Activated gamma-delta T cell treated with anti-CD3 and anti-CD28 coated beads, Interleukin-2, amount 50 U/mL, for 16 hours (primary cell): ENCODE data around the gene PITPNM1.
"Not testable (repeated sequence)": the region's sequence is repeated elsewhere in the genome, so short reads cannot be mapped to it uniquely, and the experiment has no call there.

Source experiments
- DNase-seq: peaks from one replicate; pipeline ENCODE4 v3.0.0-alpha.2; 2020; ENCODE audit warnings: low read depth

Gene PITPNM1

DNA sequence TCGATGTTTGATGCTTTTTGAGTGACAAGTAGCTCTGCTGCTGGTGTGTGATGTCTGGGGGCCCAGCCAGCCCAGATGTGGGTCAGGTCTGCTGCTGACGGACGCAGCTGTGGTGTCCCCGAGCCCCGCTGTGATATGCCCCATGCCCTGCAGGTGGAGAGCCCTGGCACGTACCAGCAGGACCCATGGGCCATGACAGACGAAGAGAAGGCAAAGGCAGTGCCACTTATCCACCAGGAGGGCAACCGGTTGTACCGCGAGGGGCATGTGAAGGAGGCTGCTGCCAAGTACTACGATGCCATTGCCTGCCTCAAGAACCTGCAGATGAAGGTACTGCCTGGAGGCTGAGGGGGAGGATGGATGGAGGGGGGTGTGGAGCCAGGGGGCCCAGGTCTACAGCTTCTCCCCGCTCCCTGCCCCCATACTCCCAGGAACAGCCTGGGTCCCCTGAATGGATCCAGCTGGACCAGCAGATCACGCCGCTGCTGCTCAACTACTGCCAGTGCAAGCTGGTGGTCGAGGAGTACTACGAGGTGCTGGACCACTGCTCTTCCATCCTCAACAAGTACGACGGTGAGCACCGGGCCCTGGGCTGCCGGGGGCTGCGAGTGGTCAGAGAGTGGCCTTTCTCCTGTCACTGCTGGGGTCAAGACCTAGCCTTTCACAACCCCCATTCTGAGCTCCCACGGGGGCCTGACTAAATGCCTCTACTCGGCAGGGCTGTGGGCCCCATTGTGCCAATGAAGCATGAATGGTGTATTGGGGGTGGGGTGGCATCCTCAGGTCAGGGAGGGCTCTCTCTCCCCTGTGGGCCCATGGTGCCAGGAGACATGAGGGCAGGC is 15.1 kb downstream of the PITPNM1 start:
- DNase-seq, result no peak

DNA sequence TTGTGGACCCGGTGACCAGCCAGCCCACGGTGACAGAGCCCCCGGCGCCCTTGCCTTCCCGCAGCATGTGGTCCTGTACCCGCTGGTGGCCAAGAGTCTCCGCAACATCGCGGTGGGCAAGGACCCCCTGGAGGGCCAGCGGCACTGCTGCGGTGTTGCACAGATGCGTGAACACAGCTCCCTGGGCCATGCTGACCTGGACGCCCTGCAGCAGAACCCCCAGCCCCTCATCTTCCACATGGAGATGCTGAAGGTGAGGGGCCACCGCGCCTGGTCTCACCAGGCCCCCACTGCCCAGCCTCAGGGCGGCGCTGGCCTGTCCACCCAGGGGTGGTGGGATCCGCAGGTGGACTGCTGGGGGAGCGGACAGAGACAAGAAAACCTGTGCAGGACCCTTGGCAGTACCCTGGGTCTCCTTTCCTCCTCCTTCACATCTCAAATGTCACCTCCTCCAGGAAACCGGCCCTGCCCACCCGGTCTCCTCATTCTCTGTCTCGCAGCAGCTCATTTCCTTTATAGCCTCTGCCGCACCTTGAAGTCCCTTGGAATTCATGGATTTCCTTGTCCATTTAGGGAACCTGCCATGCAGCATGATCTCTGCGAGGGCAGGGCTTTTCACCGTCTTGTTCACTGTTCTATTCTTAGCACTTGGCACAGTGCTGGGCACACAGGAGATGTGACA is 15.8 kb downstream of the PITPNM1 start:
- DNase-seq, result no peak

DNA sequence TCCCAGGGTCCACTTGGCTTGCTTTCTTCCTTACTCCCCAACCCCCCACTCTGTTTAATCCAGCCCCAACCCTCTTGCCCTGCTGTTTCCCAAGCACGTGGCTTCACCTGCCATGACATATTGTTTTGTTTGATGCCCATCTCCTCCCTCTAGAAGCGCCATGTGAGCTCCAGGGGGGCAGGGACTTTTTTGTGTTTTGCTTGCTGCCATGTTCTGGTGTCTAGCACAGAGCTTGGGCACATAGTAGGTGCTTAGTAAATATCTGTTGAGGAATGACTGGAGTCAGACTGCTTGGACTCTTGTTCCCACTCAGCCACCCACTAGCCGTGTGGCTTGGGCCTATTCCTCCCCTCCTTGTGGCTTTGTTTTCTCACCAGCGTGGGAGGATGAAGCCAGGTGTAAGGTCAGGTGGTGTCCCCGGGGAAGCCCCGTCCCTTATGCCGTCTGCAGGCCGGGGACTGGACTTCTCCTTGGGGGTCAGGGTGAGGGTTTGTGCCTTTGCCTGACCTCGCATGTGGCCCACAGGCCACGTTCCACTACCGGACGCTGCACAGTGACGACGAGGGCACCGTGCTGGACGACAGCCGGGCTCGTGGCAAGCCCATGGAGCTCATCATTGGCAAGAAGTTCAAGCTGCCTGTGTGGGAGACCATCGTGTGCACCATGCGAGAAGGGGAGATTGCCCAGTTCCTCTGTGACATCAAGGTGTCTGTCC is 18.5 kb downstream of the PITPNM1 start:
- DNase-seq, result no peak

DNA sequence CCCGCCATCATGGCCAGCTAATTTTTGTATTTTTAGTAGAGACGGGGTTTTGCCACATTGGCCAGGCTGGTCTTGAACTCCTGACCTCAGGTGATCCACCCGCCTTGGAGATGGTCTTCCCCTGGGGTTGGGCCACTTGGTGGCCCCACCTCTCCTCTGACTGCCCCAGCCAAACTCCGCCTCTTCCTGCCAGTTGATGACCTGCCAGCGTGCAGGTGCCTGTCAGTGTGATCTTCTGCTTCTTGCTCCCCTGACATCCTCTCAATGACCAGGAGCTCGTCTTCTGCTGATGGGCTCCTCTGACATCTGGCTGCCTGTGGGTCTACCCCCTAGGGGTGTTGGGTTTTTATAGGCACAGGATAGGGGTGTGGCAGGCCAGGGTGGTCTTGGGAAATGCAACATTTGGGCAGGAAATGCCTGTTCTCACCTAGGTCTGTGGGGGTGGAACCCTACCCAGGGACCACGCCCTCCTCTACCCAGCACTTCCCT is 19.2 kb downstream of the PITPNM1 start:
- not testable (repeated sequence) for DNase-seq

DNA sequence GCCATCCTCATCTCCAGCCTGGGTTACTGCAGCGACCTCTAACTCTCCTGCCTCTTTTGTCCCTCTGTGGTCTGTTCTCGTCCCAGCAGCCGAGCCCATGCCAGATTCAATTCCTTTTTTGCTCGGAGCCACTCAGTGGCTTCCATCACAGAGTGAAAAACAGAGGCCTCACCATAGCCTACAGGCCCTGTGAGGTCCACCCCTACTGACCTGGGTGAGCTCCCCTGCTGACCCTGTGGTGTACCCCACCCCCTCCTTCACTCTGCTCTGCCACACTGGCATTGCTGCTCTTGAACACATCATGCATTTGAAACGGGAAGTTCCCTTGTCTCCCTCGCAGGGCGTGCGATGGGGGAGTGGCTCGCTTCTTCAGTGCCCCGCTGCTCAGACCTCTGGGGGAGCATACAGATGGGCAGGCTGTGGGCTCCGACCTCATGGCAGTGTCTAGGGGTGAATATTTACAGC is 20.3 kb downstream of the PITPNM1 start:
- DNase-seq, result peak; percentile 43

DNA sequence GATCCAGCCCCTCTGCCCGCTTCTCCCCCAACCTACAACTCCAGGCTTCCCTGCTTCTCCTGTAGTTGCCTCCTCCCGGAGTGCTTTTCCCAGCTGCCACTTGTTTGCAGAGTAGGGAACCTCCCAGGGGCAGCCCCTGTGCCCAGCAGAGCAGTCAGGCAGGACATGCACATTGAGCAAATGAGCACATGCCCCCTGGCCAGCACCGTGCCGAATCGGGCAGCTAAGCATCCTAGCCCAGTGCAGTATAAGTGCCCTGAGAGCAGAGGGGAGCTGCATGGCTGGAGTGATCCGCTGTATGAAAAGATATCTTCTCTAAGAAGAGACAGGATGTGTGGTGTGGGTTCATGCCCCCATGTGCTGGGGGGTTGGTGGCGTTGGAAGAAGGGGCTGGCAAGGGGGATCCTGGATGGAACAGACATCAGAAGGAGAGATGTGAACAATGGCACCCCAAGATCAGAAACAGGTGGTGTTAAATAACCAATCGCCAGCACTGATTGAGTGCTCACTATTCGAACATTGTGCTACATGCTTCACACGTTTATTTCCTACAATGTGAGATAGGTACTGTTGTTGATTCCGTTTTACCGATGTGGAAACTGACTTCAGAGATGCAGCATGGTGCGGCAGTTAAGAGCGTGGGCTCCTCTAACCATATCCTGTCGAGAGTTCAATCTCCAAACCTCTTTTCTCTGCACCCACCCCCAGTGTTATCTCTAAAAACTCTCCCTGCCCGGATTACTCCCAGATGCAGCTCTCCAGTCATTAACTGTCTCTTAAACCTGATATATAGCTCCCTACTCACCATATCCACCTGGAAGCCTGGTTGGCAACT is 21.1 kb downstream of the PITPNM1 start:
- peak; percentile 23 for DNase-seq

DNA sequence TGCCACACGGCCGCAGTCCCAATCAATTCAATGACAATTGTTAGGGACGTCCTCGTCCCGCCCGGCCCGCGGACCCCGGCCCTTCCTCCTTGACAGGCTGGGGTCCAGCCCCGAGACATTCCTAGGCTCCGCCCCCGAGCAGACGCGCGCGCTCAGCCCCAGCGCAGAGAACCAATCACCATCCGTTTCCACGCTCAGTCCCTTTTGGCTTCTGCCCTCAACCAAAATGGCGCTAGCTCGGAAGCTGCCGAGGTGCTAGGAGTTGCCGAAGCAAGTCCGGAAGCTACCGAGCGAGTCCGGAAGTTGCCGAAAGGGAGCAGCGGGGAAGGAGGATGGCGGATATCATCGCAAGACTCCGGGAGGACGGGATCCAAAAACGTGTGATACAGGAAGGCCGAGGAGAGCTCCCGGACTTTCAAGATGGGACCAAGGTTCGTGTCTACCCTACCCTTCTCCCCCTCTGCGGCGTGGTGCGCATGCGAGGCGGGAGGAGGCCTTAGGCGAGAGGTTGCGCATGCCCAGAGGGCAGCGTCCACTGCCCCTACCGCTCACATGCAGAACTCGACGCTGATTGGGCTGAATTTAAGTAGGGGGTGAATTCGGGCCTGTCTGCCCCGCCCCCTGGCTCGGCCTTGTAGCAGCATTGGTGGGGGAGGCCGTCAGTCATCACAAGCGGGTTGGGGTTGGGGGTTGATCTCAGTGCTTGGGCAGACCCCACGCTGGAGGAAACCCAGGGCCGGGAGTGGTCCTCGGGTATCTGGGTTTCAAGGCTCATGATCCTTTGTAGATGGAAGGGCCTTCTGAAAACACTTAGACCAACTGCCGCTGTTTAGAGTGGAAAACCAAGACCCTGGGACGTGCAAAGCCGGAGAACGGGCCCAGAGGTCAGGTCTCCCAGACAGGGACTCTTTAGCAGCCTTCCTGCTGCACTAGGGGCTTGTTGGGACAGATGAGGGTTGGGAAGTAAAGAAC is 22.1 kb downstream of the PITPNM1 start, which contains the start of gene AIP:
TSS of gene AIP (plus strand) at position 200 of the 972 bp plus-strand sequence. CDS start at position 333, 133 bp downstream.
- DNase-seq, result peak; percentile 95

DNA sequence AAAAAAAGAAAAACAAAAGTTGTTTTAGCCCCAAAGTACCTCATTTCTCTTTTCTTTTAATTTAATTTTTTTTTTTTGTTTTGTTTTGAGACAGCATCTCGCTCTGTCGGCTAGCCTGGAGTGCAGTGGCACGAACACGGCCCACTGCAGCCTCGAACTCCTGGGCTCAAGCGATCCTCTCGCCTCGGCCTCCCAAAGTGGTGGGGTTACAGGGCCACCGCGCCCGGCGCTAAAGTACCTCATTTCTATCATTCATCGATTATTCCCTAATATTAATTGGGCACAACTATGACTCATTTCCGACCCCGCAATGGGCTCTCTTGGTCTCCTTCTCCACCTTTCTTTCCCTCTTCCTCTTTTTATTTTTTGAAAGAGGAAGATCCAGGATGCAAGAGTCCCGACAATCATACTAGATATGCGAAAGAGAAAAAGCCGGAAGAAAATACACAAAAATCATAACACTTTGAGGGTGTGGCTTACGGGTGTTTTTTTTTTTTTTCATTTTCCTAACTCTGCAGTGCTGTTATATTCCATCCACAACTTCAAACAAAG is 22.8 kb downstream of the PITPNM1 start:
- no peak for DNase-seq

DNA sequence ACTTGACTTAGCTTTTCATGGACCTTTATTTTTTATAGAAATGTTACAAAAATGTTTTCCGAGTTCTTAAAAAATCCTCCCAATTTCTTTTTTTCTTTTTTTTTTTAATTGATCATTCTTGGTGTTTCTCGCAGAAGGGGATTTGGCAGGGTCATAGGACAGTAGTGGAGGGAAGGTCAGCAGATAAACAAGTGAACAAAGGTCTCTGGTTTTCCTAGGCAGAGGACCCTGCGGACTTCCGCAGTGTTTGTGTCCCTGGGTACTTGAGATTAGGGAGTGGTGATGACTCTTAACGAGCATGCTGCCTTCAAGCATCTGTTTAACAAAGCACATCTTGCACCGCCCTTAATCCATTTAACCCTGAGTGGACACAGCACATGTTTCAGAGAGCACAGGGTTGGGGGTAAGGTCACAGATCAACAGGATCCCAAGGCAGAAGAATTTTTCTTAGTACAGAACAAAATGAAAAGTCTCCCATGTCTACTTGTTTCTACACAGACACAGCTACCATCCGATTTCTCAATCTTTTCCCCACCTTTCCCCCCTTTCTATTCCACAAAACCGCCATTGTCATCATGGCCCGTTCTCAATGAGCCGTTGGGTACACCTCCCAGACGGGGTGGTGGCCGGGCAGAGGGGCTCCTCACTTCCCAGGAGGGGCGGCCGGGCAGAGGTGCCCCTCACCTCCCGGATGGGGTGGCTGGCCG is 27.7 kb downstream of the PITPNM1 start:
- not testable (repeated sequence) for DNase-seq

DNA sequence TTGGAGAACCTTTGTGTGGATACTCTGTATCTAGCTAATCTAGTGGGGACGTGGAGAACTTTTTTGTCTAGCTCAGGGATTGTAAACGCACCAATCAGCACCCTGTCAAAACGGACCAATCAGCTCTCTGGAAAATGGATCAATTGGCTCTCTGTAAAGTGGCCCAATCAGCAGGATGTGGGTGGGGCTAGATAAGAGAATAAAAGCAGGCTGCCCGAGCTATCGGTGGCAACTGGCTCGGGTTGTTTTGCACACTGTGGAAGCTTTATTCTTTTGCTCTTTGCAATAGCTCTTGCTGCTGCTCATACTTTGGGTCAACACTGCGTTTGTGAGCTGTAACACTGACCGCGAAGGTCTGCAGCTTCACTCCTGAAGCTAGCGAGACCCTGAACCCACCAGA is 28.5 kb downstream of the PITPNM1 start:
- not testable (repeated sequence) for DNase-seq

DNA sequence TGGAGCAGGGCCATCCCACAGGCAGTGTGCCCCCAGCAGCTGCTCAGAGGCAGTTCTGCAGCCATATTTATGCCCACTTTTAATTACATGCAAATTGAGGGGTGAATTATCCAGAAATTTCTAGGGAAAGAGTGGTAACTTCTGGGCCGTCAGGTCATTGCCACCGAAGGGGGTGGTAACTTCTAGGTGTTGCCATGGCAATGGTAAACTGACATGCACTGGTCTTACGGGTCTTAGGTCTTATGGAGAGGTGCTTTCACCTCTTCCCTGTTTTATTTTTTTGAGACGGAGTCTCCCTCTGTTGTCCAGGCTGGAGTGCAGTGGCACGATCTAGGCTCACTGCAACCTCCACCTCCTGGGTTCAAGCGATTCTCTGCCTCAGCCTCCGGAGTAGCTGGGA is 32.3 kb downstream of the PITPNM1 start:
- DNase-seq, result no peak

DNA sequence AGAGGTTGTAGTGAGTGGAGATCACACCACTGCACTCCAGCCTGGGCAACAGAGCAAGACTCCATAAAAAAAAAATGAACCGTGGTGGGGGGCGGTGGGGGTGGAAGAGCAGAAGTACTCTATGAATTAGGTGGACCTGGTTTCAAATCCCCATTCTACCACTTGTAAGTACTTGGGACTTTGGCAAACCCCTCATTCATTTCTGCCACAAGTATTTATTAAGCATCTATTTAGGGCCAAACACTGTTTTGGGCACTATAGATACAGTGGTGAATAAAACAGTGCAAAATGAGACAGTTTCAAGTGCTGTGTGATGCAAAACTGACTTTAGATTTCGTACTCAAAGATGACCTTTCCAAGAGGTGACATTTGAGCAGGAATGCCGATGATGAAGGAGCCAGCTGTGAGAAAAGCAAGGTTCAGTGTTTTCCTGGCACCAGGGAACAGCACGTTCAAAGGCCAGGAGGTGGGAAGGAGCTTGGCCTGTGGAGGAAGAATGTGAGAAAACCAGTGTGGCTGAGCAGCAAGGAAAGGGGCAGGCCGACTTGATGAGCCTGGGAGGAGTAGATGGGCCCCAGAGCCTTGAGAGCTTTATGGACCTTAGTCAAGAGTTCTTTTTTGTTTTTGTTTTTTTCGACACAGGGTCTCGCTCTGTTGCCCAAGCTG is 34.7 kb downstream of the PITPNM1 start:
- no peak for DNase-seq

DNA sequence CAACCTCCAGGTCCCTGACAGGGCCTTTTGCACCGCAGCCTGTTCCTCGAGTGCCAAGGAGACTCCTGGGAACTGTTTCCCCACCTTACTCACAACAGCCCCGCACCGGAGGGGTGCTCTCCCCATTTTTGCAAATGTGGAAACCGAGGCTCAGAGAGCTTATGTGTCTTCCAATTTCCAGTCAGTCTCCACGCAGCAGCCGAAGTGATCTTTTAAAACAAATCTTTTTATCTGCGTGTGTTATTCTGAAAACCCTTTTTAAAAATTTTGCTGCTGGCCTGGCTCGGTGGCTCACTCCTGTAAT is 35.7 kb downstream of the PITPNM1 start:
- DNase-seq, result no peak

DNA sequence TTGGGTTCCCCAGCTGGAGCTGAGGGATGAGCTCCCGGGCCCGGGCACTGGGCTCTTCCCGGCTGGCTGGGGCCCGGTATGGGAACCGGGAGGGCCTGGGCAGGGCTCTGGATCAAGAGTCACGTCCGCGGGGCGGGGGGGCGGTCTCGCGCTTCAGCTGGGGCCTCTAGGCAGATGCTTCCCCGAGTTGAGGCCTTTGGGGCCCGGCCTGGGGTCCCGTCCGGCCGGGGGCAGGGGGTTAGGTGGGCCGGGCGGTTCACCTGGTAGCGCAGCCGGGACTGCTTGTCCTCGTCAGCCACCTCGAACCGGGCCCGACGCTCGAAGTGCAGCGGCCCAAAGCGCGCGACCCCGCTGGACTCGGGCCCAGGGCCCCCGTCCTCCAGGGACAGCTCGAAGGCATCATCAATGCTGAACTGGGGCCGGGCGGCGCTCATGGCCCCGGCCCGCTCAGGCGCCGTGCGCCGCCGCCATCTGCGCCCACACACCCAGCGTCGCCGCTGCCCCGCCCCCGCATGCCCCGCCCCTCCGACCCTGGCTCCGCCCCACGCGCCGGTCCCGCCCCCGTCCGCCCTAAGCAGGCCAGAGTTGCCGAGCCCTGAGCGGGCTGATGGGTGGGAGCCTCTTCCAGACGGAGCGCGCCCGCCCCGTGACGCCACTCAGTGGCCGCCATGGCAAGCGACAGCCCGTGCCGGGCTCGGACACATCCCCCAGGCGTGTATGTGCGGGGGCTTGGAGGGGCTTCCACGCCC is 36.2 kb downstream of the PITPNM1 start, which contains the start of gene TMEM134:
TSS of gene TMEM134 (minus strand) at position 493 of the 749 bp plus-strand sequence. CDS start at position 434, 59 bp downstream.
- DNase-seq, result peak; percentile 90

DNA sequence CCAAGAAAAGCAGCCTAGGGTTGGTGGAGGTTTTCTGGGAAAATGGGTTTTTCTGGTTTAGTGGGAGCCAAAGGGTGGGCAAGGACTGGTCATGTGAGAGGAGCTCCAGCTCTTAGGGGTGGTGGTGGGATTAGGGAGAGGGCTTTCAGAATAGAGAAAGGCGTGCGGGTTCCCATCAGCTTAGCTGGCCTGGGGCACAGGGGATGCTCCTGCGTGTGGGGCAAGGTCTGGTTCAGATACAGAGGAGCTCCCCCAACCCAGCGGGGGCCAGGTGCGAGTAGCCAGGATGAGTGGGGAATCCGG is 36.8 kb downstream of the PITPNM1 start:
- DNase-seq, result no peak

DNA sequence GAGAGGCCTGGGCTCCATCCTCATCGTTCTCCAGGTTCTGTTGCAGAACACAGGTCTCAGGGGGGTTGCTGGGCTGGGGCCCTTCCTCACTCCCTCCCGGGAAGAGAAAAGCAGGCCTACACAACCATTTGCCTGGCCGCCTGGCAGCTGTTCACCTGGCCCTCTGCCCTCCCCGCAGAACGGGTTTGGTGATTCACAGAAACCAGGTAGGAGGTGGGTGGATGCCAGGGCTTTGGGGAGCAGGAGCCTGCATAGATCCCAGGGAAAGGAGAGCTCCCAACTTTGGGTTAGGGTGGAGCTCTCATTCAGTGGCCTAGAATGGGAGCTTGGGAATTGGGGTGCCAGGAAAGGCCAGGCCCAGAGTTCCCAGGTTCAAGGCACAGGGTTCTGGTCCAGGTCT is 37.1 kb downstream of the PITPNM1 start:
- no peak for DNase-seq

DNA sequence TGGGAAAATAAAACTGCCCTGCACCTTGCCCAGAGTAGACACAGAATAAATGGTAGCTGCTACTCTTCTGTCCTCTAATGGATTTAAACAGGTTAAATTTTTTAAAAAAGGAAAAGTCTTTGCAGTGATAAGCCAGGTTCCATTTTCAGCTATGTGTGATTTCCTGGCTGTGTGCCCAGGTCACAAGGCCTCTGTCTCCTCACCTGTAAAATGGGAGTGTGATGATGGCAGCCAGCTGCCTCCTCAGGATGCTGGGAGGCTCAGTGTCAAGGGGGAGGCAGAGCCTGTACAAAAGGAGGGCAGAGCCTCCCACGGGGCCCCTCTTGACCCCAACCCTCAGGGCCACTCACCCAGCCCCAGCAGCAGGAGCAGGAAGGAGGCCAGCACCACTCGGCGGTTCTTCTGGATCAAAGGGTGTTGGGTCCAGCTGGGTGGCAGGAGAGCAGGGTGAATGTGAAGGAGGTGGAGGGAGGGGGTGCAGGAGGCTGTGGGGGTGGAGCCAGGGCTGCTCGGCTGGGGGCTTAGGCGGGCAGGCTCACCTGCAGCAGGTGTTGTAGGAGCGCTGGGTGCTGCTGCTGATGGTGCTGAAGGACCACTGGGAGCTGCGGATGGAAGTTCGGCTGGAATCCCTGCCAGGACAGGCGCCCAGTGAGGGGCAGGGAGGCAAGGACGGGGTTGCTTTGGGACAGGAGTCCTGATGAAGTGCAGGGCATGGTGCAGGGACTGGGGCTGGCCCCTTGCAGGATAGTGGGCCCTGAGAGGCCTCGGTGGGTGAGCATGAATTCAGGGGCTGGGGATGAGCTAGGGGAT is 38.0 kb downstream of the PITPNM1 start:
- DNase-seq, result no peak
